ENCODE measurements around the gene GABRD.

DNA sequence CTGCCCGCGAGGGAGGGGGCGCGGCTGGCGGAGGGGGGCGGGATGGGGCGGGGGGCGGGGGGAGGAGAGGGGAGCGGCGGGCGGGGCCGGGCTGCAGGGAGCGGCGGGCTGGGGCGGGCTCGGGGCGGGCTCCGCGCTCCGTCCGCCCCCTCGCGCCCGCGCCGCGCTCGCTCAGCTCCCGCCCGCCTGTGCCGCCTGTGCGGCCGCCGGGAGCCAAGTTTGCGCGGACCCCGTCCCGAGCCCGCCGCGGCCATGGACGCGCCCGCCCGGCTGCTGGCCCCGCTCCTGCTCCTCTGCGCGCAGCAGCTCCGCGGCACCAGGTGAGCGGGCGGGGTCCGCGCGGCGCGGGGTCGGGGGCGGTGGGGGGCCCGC, at the start of gene GABRD:
- TF ChIP-seq POLR2A (IDR thresholded peaks at IDR 0.05; ENCODE audit: low read length) (no peak), GATA1 (IDR thresholded peaks at IDR 0.05; ENCODE audit: low read depth, low read length) (no peak)

All from erythroblast (primary cell).